SK-N-SH (cell line): ENCODE data around the gene KLHL25.

Experiments
- CTCF ChIP-seq: fragments of 200-600 bp; sonication (generic); IDR thresholded peaks from 2 replicates; pipeline ENCODE4 v1.6.1; 2017; ENCODE audit warnings: antibody characterized with exemption, mild to moderate bottlenecking, moderate library complexity
- FOXM1 ChIP-seq: IDR thresholded peaks from 2 replicates; pipeline ENCODE4 v1.4.0; 2012; ENCODE audit warnings: low read depth, mild to moderate bottlenecking
- SMC3 ChIP-seq: IDR thresholded peaks from 2 replicates; pipeline ENCODE4 v1.6.1; 2012; ENCODE audit warnings: low read depth, low read length, improper control_type of control experiment
- USF1 ChIP-seq: IDR thresholded peaks from 2 replicates; pipeline ENCODE4 v1.4.0; 2012; ENCODE audit warnings: low read depth, borderline replicate concordance
- YY1 ChIP-seq: IDR thresholded peaks from 2 replicates; pipeline ENCODE4 v1.4.0; 2012; ENCODE audit warnings: low read depth, mild to moderate bottlenecking

GRCh38 chr15:85748729-85749128 is 46.0 kb downstream of the KLHL25 start:
- TF ChIP-seq CTCF (no peak), SMC3 (no peak), FOXM1 (no peak), USF1 (no peak), YY1 (no peak)
